ENCODE data around the gene PLXNA4. TPM values are rescaled to one million over a fixed set of nuclear protein-coding genes. Genes with fewer than 3 reads are reported as not detected.

Gene PLXNA4
- total RNA-seq, 1 experiment from 2014 or later, result 0.22 TPM

GRCh38 chr7:132317701-132318351 lies 258.4 kb downstream of the PLXNA4 start:
- DNase-seq (ENCODE audit: low spot score), result no peak

GRCh38 chr7:132312531-132313055 lies 263.7 kb downstream of the PLXNA4 start:
- DNase-seq (ENCODE audit: low spot score), result no peak

DNA sequence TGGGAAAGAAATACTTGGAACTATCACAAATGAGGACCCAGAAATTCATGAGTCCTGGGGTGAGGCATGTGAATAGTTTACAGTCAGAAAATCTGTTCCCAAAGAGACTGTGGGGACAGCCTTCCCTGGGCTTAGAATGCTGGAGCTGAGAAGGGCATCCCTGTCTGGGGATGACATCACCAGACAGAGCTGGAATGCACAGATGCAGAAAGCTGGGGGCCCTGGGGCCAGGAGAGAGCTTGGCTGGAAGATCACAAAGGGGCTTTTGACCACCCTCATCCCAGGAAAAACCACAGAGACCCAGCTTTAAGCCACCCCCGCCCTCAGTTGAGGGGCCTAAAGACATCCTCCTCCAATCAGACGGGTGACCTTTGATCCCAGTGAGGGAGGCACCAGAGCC lies 264.5 kb downstream of the PLXNA4 start:
- no peak for DNase-seq (ENCODE audit: low spot score)

DNA sequence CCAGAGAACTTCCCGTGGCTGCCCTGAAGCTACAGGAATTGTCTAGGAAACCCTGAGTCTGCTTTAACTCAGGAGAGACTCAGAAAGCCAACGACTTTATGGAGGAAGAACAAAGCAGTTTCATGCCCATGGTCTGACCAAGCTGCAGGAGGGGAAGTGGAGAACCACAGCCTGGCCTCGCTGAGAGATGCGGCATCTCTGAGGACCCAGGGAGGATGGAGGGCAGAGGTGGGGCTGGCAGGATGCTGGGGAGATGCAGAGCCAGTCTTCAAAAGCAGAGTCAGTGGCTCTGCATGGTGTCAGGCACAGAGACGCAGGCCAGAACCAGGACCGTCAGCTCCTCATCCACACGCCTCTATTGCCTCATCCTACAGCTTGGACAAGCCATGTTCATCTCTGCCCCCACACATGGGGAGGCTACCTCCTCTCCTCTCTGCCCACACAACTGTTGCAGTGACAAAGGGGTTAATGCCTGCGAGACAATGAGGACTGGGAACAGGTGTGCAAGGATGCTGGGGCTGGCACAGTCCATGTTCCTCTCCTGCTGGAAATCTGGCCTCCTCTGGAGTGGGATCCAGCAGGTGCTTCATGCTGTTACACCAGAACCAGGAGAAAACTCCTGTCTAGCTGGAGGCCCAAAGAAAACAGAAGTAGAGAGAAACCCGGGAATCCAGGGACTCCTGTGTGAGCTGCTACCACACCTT lies 267.0 kb downstream of the PLXNA4 start:
- no peak for DNase-seq (ENCODE audit: low spot score)

DNA sequence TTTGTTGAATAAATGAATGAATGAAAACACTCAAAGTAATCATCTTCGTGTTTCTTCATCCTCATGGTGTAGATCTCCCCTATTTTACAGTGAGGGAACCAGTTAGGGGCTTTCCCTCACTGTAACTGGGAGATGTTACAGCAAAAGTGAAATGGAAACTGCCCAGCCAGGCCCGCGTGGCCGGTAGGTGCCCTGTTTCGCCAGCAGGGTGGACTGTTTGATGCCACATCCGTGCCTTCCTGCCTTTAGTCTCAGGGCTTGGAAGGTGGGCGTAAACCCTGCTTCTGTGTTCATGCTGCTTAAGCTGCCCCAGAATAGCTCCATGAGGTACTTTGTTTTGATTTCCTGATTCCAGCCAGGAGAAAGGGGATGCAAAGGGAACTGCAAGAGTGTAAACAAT lies 268.8 kb downstream of the PLXNA4 start:
- no peak for DNase-seq (ENCODE audit: low spot score)

DNA sequence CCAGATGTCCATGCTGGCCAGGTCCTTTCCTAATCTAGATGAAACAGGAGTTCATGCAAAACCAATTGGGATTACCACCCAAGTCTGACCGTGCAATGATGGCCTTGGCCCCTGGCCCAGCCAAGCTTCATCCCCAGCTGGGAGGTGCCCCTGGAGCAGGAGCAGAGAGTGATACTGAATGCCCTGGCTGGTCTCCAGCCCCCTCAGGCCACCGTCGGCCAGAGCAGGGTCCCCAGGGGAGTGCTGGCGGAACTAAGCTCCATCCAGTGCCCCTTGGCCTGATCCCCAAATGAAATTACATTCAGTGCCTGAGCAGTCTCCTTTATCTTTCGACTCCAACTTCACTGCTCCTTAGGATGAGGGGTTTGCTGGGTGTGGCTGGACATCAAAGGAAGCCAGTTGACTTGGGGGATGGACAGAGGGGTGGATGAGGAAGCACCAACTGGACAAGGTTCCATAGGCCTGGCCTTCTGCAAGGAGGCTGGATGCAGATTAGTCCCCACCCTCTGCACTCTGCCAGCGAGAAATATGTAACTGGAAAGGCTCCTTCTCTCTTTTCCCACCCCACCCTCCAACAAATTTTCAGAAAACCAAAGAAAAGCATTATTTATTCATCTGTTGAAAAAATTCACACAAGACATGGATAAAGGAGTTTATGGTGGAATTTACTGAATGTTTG lies 275.5 kb downstream of the PLXNA4 start:
- DNase-seq (ENCODE audit: low spot score), result no peak

DNA sequence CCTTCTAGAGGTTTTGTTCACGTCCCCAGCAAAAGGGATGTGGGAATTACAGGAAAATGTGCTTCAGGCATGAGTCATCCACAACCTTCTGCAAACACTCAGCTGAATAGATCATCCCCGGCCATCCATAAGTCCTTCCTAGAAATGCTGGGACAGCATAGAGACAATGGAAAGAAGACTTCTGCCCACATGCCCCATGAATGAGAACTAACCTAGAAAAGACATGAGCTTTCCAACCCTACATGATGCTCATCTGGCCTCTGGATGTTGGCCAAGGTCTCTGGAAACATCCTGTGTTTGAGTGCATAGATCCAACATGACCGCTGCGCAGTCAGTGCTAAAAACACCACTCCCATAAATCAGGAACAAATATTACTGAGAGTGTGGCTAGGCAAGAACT lies 277.5 kb downstream of the PLXNA4 start:
- peak; percentile 62 for DNase-seq (ENCODE audit: low spot score)

DNA sequence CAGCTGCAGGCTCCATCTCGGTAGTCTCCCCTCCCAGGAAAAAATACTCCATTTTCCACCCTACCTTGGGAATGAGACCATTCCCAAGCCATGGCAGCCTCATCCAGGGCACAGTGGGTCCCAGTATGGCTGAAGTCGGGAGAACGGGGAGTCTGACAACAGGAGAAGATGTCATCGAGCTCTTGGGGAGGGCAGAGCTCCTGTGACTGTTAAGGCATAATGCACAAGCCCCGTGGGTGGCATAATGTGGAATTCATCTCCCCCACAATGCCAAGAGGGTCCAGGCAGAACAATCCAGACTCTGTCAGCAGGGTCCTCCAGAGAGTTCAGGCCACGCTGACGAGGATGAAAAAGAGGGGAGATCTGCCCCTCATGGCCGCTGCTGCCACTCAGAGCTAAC lies 279.4 kb downstream of the PLXNA4 start:
- no peak for DNase-seq (ENCODE audit: low spot score)

GRCh38 chr7:132295175-132295574 lies 281.1 kb downstream of the PLXNA4 start:
- no peak for DNase-seq (ENCODE audit: low spot score)

DNA sequence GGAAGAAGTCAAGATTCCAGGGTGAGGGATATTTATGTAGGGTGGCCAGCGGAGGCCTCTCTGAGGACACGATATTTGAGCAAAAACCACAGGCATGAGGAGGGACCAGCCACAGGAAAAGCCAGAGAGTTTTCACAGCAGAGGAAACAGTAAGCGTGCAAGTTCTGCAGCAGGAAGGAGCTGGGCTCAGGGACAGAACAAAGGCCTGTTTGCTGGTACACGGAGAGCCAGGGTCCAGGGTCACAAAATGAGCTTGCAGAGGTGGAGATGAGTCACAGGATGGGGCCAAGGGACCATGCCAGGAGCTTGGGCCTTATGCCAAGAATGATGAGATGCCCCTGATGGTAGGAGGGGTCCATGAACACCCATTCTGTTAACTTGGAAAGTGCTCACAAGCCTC lies 283.5 kb downstream of the PLXNA4 start:
- peak; percentile 10 for DNase-seq (ENCODE audit: low spot score)

DNA sequence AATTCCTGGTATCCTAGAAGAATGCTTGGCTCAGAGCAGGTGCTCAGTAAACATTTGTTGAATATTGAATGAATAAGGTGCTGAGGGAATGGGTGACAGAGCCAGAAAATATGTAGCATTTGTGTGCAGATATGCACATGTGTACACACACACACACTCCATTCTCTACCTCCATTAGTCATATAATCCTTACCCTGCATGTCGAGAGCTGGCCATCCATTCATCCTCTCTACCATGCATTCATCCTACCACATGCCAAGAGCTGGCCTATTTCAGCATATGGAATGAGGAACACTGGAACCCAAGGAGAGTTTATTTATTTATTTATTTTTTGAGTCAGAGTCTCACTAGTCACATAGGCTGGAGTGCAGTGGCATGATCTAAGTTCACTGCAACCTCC lies 284.8 kb downstream of the PLXNA4 start:
- no peak for DNase-seq (ENCODE audit: low spot score)

DNA sequence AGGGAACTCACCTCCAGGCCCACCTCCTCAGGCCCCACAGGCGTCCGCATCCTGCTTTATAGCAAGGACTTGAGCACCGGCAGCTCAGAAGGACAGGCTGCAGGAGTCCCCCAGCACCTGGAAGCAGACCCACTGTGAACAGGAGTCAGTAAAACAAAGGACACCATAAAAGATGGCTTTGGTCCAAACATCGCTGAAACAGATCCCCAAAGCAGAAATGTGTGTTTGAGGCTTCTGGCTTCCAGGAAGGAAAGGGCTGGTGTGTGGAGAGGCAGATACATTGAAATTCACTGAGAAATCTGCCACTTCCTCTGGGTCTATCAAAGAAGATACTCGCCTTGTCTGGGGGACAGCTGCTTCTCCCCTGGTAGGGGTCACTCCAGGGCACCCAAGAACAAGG lies 286.2 kb downstream of the PLXNA4 start:
- DNase-seq (ENCODE audit: low spot score), result no peak

DNA sequence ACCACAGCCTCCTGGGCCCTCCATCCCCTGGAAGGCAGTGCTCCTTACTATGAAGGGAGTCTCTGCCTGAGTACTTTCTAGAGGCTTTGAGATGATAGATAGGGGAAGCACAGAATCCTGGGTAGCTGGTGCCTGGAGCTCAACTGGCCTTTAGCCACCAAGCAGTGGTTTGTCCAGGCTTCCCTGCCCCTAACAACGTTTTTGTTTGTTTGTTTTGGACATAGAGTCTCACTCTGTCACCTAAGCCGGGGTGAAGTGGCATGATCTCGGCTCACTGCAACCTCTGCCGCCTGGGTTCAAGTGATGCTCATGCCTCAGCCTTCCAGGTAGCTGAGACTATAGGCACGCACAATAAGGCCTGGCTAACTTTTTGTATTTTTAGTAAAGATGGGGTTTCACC lies 289.4 kb downstream of the PLXNA4 start:
- DNase-seq (ENCODE audit: low spot score), result no peak

DNA sequence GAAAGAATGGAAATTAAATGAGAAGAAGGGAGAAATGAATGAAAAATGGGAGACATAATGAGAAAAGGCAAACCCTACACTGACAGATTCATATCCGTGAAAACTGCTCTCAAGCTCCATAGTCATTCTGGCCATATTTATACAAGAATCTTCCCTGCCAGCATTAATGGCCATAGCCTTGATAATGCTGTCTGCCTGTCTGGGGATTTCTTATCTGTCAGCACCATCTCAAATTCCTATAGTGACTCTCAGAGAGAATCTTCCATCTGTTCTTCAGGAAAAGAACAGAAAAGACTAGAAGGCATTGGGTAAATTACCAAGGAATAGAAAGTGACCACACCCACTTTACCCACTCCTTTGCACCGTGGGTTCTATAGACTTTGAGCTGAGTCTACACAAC lies 295.9 kb downstream of the PLXNA4 start:
- DNase-seq (ENCODE audit: low spot score), result no peak

DNA sequence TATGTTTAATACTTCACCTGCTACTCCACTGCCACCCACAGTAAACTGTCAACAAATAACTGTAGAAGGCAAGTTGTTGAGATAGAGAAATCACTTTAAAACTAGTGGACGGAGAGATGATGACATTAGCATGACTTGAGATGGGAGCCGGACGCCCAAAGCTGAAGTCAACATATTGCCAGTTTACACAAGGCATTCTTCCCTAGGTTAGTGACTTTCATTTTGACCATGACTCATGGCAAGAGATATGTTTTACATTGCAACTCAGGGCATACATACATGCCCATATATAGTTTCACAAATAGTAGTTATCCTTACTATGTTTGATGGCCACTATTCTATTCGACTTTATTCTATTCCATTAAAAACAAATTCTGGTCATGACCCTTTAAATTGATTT lies 296.6 kb downstream of the PLXNA4 start:
- DNase-seq (ENCODE audit: low spot score), result no peak

- peak; percentile 25 for DNase-seq (ENCODE audit: low spot score)
Observed at GRCh38 chr7:132276976-132277725, 299.1 kb downstream of the PLXNA4 start.

DNA sequence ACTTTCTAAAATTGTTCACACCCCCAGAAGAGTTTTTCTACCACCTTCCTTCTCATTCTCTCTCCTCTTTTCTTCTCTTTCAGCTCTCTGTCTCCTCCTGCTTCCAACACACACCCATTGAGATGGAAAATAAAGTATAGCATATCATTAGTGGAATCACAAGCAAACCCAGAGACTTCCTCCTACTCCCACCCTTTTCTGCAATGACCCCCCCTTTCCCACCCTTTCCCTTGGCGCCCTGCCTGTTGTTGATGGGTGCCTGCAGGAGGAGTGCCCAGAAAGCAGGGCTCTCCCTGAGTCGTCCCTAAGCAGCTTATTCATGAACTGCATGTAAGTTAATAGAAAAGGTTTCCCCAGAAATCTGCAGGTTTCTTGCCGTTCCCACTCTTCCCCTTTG lies 300.0 kb downstream of the PLXNA4 start:
- DNase-seq (ENCODE audit: low spot score), result no peak

DNA sequence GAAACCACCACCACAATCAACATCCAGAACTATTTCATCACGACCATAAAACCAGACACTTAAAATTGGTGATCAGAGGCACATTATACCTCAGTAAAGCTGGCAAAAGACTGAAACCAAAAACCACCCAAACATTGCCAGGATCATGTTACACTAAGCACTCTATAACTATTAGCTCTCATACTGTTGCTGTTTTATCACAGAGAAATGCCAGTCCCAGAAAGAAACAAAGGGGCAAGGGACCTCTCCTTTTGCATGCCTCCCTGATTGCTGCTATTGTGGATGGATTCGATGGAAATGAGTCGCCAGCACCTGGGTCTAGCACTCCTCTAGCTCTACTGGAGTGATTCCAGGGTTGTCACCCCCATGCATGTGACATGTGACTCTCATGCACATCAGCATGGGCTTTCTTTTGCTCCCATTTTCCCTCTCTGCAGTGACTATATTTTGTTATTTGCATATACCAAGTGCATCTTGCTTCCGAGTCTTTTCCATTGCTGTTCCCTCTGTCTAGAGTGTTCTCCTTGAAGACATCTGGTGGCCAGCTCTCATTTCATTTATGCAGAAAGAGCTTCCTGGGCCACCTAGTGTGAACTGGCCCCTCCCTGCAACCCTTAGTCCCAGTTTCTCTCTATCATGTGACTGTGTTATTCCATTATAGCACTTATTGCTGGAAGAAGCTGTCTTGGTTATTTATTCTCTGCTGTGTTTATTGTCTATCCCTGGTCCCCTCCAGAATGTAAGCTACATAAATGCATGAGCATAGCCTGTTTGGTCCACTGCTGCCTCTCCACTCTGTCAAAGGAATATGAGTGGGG lies 300.6 kb downstream of the PLXNA4 start:
- no peak for DNase-seq (ENCODE audit: low spot score)

DNA sequence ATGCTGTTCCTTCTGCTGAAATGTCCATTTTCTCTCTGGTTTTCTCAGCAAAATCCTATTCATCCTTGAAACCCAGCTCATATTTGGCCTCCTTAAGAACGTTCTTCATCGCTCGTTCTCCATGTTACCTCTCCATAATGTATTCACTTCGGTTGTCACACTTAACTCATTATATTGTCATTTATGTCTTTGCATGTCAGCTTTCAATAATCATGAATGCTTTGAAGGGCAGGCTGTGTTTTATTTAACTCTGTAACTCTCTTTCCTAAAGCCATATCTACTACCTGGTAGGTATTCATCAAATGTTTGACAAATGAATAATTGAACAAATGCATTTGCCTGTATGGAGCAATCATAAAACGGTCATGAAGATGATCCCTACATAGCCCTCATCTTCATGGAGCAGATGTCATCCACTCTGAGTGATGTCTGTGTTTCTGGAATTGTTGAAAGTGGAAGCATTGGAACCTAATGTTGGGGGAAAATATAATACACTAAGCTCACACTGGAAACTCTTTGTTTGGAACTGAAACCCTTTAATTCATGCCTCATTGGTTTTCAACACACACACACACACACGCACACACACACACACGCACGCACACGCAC lies 303.4 kb downstream of the PLXNA4 start:
- no peak for DNase-seq (ENCODE audit: low spot score)

DNA sequence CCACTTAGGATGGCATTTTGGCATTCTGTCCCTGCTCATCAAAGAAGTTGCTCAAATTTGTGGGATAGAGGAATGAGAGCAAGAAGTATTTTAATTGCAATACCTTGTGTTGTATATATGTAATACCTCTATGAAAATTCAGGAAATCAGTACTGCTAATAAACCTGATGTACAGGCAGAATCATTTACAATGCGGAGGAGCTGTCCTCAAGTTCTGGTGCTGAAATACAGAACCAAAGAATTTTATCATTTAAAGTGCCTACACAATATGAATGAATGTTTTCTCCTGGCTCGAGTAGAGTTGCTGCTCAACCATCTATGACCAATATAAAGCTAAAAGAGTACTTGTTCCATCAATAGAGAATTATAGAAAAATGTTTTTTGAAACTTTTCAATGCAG lies 305.8 kb downstream of the PLXNA4 start:
- DNase-seq (ENCODE audit: low spot score), result peak; percentile 13

DNA sequence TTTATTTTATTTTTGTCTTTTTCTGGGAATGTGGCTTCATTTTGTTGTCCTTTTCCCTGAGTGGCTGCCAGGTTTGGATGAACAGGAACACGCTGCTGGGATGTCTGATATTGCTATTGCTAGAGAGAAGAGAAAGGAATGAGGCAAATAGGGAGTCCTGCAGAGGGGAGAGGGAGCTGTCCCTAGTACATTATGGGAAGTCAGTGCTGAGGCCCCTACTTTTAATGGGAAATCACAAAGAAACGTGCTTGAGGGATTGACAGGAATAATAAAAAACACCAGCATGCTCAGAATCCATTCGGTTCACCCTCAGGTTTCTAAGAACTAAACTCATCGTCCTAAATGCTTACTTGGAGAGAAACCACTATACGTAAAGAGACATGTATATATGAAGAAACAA lies 306.6 kb downstream of the PLXNA4 start:
- DNase-seq (ENCODE audit: low spot score), result no peak

Measured in A172 (cell line).